ENCODE data around the gene ADARB1. TPM values are rescaled to one million over a fixed set of nuclear protein-coding genes. Genes with fewer than 3 reads are reported as not detected.
A peak's percentile ranks its signal among the peaks of the same experiment; 100 is the strongest.

The ADARB1 gene
- total RNA-seq, 4 donors from 2014 or later: 3.4 to 15.6 (median 5.7) TPM

- TF ChIP-seq, protein P1, sequence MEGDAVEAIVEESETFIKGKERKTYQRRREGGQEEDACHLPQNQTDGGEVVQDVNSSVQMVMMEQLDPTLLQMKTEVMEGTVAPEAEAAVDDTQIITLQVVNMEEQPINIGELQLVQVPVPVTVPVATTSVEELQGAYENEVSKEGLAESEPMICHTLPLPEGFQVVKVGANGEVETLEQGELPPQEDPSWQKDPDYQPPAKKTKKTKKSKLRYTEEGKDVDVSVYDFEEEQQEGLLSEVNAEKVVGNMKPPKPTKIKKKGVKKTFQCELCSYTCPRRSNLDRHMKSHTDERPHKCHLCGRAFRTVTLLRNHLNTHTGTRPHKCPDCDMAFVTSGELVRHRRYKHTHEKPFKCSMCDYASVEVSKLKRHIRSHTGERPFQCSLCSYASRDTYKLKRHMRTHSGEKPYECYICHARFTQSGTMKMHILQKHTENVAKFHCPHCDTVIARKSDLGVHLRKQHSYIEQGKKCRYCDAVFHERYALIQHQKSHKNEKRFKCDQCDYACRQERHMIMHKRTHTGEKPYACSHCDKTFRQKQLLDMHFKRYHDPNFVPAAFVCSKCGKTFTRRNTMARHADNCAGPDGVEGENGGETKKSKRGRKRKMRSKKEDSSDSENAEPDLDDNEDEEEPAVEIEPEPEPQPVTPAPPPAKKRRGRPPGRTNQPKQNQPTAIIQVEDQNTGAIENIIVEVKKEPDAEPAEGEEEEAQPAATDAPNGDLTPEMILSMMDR (IDR thresholded peaks at IDR 0.05): no peak
- no peak for TF ChIP-seq POLR2A (IDR thresholded peaks at IDR 0.05)
- intact Hi-C loops (cut with DNase I): no loop called here
- Histone ChIP-seq H3K36me3 (no peaks in the 10 kb centered on the region), H3K27ac (no peak overlapping the region), H3K4me3 (peak overlapping the region in 2 of 4 donors; percentile 22 to 51), H3K9me3 (peaks cover 0 to 11% (median 7%) of the 10 kb centered on the region in 3 donors), H3K4me1 (peaks cover 0 to 10% (median 7%) of the 10 kb centered on the region in 3 donors), H3K27me3 (peaks cover 0 to 52% (median 0%) of the 10 kb centered on the region in 4 donors)
- DNase-seq: no peak
- WGBS, 2 donors: 28 to 64% methylated on average over 10 to 13 of the region's 13 CpGs
These were observed 174.0 kb downstream of the ADARB1 start for GRCh38 chr21:45248301-45248892.

DNA sequence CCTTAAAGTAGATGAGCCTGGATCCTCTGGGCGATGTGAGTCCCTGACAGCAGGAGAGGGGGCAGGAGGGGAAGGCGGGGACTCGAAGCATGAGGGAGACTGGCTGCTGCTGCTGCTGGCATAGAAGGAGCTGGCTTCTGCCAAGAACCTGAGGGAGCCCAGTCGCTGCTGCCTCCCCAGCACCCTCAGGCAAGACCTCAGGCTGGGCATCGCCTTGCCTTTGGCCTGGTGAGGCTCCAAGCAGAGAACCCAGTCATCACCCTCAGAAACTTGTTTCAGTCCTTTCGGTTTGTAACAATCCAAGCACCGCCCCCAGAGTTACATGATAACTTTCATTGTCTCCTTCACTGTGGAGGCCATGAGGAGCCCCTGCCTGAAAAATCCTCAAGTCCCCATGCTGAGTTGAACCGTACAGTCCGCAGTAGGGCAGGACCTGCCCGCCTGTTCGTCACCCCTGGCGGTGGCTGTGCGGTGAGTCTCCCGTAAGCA lies 174.6 kb downstream of the ADARB1 start:
- Histone ChIP-seq H3K9me3 (peaks cover 0 to 6% (median 2%) of the 10 kb centered on the region in 3 donors), H3K27ac (no peak overlapping the region), H3K4me1 (peaks cover 0 to 10% (median 7%) of the 10 kb centered on the region in 3 donors), H3K27me3 (peaks cover 0 to 52% (median 0%) of the 10 kb centered on the region in 4 donors), H3K36me3 (no peaks in the 10 kb centered on the region), H3K4me3 (peak overlapping the region in 2 of 4 donors; percentile 22 to 51)
- WGBS, 2 donors: 36 to 45% methylated on average over 7 to 14 of the region's 14 CpGs
- DNase-seq: no peak
- TF ChIP-seq POLR2A (IDR thresholded peaks at IDR 0.05): no peak
- TF ChIP-seq, protein P1 (IDR thresholded peaks at IDR 0.05): peak in 1 of 6 experiments; percentile 9
- intact Hi-C loops (cut with DNase I): no loop called here

DNA sequence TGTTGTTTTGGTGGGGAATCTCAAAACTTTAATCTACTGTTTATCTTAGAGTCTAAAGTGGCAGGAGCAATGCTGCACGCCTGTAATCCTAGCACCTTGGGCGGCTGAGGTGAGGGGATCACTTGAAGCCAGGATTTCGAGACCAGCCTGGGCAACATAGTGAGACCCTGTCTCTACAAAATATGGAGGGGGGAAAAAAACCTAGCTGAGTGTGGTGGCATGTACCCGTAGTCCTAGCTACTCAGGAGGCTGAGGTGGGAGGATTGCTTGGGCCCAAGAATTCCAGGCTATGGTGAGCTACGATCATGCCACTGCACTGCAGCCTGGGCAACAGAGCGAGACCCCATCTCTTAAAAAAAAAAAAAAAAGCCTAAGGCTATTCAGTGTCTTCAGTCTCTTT lies 175.2 kb downstream of the ADARB1 start:
- intact Hi-C loops (cut with DNase I): no loop called here
- Histone ChIP-seq H3K9me3 (no peaks in the 10 kb centered on the region), H3K27me3 (peaks cover 0 to 56% (median 0%) of the 10 kb centered on the region in 4 donors)

DNA sequence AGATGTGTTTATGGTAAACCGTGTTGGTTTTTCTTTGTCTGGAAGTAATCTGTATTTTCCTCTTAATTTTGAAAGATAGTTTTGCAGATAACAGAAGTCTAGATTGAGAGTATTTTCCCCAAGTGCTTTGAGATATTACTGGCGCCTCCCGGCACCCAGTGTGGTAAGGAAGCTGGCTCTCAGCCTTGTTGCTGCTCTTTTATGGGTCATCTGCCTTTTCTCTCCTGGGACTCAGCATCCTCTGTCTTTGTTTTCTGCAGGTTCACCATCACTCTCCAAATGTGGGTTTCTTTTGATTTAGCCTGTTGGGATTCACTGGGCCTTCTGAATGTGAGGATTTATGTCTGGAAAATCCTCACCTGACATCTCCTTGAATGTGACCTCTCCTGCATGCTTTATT lies 175.9 kb downstream of the ADARB1 start:
- H3K27me3 ChIP-seq: peaks cover 0 to 58% (median 0%) of the 10 kb centered on the region in 4 donors
- peaks cover 0 to 10% (median 7%) of the 10 kb centered on the region in 3 donors for H3K4me1 ChIP-seq
- H3K36me3 ChIP-seq: no peaks in the 10 kb centered on the region
- no peak overlapping the region for H3K4me3 ChIP-seq
- H3K9me3 ChIP-seq: no peaks in the 10 kb centered on the region
- no peak for DNase-seq
- WGBS, 2 donors: 71 to 81% methylated on average over 3 of the region's 3 CpGs
- no peak overlapping the region for H3K27ac ChIP-seq
- TF ChIP-seq POLR2A (IDR thresholded peaks at IDR 0.05): no peak
- TF ChIP-seq, protein P1 (IDR thresholded peaks at IDR 0.05): no peak
- intact Hi-C loops (cut with DNase I): no loop called here

More for the DNA sequence above, 175.2 kb downstream of the ADARB1 start:
- TF ChIP-seq, protein P1 (IDR thresholded peaks at IDR 0.05): no peak
- no peak for TF ChIP-seq POLR2A (IDR thresholded peaks at IDR 0.05)
- WGBS, 2 donors: 84 to 96% methylated on average over 4 to 5 of the region's 6 CpGs
- no peaks in the 10 kb centered on the region for H3K36me3 ChIP-seq
- no peak for DNase-seq
- no peak overlapping the region for H3K4me3 ChIP-seq
- no peak overlapping the region for H3K27ac ChIP-seq
- peaks cover 0 to 10% (median 7%) of the 10 kb centered on the region in 3 donors for H3K4me1 ChIP-seq

DNA sequence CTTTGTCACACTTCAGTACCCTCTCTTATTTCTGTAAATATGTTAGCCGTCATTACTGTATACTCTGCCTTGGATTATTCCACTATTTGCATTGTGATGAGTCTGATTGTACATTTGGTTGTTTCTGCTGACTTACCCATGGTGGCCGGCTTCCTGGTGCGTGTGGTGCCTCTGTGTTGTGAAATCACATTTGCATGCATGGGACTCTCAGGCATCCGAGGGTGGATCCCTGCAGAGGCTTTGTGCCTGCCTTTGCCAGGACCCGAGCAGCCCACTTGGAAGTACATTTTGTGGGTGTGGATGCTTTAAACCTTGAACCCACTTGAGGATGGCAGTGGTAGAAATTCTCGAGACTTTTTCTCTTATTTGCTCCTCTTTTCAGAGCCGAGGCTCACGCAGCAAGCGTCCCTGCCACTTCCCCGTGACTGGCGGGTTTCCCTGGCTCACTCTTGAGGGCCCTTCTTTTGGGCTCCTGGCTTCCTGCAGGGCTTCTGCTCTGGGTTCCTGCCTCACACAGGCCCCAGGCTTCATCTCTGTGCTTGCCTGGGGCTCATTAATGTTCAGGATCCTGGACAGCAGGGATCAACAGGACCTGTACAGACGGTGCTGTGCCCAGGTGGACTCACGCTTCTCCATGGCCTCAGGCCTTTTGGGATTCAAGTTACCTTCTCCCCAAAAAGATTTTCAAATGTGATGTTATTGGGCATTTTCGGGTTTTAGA lies 176.7 kb downstream of the ADARB1 start:
- H3K36me3 ChIP-seq: no peaks in the 10 kb centered on the region
- WGBS, 2 donors: 83 to 84% methylated on average over 12 to 14 of the region's 14 CpGs
- no peaks in the 10 kb centered on the region for H3K9me3 ChIP-seq
- intact Hi-C loops (cut with DNase I): no loop called here
- TF ChIP-seq POLR2A (IDR thresholded peaks at IDR 0.05): no peak
- TF ChIP-seq, protein P1 (IDR thresholded peaks at IDR 0.05): no peak
- no peak for DNase-seq
- no peak overlapping the region for H3K27ac ChIP-seq
- peaks cover 0 to 10% (median 7%) of the 10 kb centered on the region in 3 donors for H3K4me1 ChIP-seq
- peaks cover 0 to 60% (median 0%) of the 10 kb centered on the region in 4 donors for H3K27me3 ChIP-seq
- no peak overlapping the region for H3K4me3 ChIP-seq
